GM23338 (cell line): ENCODE measurements around the gene PFDN4. TPM values are rescaled to one million over a fixed set of nuclear protein-coding genes. Genes with fewer than 3 reads are reported as not detected.
A peak's percentile ranks its signal among the peaks of the same experiment; 100 is the strongest.

Source experiments
- ATAC-seq: fragments of 200-7000 bp; cut with Tn5 transposase; 3 replicates; pipeline ENCODE4 v1.9.1; 2020
- DNase-seq: peaks from one replicate; pipeline ENCODE4 v3.0.0-alpha.2; 2015; ENCODE audit warnings: low spot score
- H2AFZ ChIP-seq: fragments of 200-600 bp; sonication (generic); 2 replicates; pipeline ENCODE4 v1.8.0; 2016; ENCODE audit warnings: antibody characterized with exemption, mild to moderate bottlenecking, moderate library complexity
- H3F3A ChIP-seq: fragments of 200-600 bp; sonication (generic); replicated peaks from 2 replicates; pipeline ENCODE4 v1.8.0; 2017; ENCODE audit warnings: antibody characterized with exemption, mixed run types, low read depth
- H3K27ac ChIP-seq: fragments of 200-600 bp; sonication (generic); 2 replicates; pipeline ENCODE4 v1.6.1; 2016; ENCODE audit warnings: low read depth
- H3K27me3 ChIP-seq: fragments of 200-600 bp; sonication (generic); 2 replicates; pipeline ENCODE4 v1.8.0; 2016; ENCODE audit warnings: mild to moderate bottlenecking, mixed run types, moderate library complexity; ENCODE audit not compliant: insufficient read depth
- H3K36me3 ChIP-seq: fragments of 200-600 bp; sonication (generic); 2 replicates; pipeline ENCODE4 v1.8.0; 2016; ENCODE audit warnings: mild to moderate bottlenecking; ENCODE audit not compliant: insufficient read depth
- H3K4me1 ChIP-seq: fragments of 200-600 bp; sonication (generic); 2 replicates; pipeline ENCODE4 v1.8.0; 2016; ENCODE audit warnings: mild to moderate bottlenecking, moderate library complexity; ENCODE audit not compliant: insufficient read depth
- H3K4me2 ChIP-seq: fragments of 200-600 bp; sonication (generic); 2 replicates; pipeline ENCODE4 v1.7.1; 2017; ENCODE audit warnings: mixed run types
- H3K4me3 ChIP-seq: fragments of 200-600 bp; sonication (generic); 2 replicates; pipeline ENCODE4 v1.6.1; 2016; ENCODE audit warnings: mixed run types
- H3K79me2 ChIP-seq: fragments of 200-600 bp; sonication (generic); replicated peaks from 2 replicates; pipeline ENCODE4 v1.8.0; 2017; ENCODE audit warnings: mild to moderate bottlenecking; ENCODE audit not compliant: insufficient read depth
- H3K9me2 ChIP-seq: fragments of 200-600 bp; sonication (generic); 2 replicates; pipeline ENCODE4 v1.8.0; 2017; ENCODE audit not compliant: insufficient read depth
- H4K20me1 ChIP-seq: fragments of 200-600 bp; sonication (generic); replicated peaks from 2 replicates; pipeline ENCODE4 v1.8.0; 2017; ENCODE audit warnings: mild to moderate bottlenecking; ENCODE audit not compliant: insufficient read depth
- H3K27ac Mint-ChIP-seq: 2 replicates; pipeline ENCODE4 v1.8.0; 2020; ENCODE audit warnings: inconsistent platforms, mild to moderate bottlenecking, moderate library complexity, mixed read lengths
- H3K27me3 Mint-ChIP-seq: 3 replicates; pipeline ENCODE4 v1.8.0; 2022; ENCODE audit warnings: low read depth, mild to moderate bottlenecking, moderate library complexity, mixed read lengths, inconsistent platforms; ENCODE audit not compliant: insufficient read depth, poor library complexity
- H3K36me3 Mint-ChIP-seq: 3 replicates; pipeline ENCODE4 v1.8.0; 2021; ENCODE audit warnings: low read depth, mild to moderate bottlenecking, inconsistent platforms, moderate library complexity, mixed read lengths
- H3K4me1 Mint-ChIP-seq: 3 replicates; pipeline ENCODE4 v1.8.0; 2020; ENCODE audit warnings: mild to moderate bottlenecking, inconsistent platforms, mixed read lengths
- H3K4me3 Mint-ChIP-seq: 3 replicates; pipeline ENCODE4 v1.8.0; 2021; ENCODE audit warnings: moderate library complexity, mild to moderate bottlenecking, inconsistent platforms, mixed read lengths
- H3K9me3 Mint-ChIP-seq: 3 replicates; pipeline ENCODE4 v1.8.0; 2020; ENCODE audit warnings: moderate library complexity, mild to moderate bottlenecking, inconsistent platforms, mixed read lengths
- CREB1 ChIP-seq: fragments of 250-450 bp; sonication (Bioruptor Pico); IDR thresholded peaks from 2 replicates; pipeline ENCODE4 v1.5.0; 2020; ENCODE audit warnings: low read depth, mild to moderate bottlenecking, moderate library complexity
- CTCF ChIP-seq, 2 experiments: fragments of 200-600 bp in 1 of 2; sonication (generic) in 1 of 2; conservative IDR thresholded peaks; 2 replicates each; pipeline versions ENCODE4 v1.5.1 to v1.6.1; 2016 to 2017; ENCODE audit warnings: antibody characterized with exemption in 2 of 2, low read depth in 2 of 2, mild to moderate bottlenecking in 2 of 2, moderate library complexity in 1 of 2
- ETS1 ChIP-seq: IDR thresholded peaks from 2 replicates; pipeline ENCODE4 v1.6.1; 2016; ENCODE audit warnings: antibody characterized with exemption
- EZH2 ChIP-seq: fragments of 200-600 bp; sonication (generic); IDR thresholded peaks from one replicate; pipeline ENCODE4 v1.8.0; 2017; ENCODE audit warnings: antibody characterized with exemption, mild to moderate bottlenecking, low read depth; ENCODE audit not compliant: unreplicated experiment
- EZH2phosphoT487 ChIP-seq: fragments of 200-600 bp; sonication (generic); IDR thresholded peaks from one replicate; pipeline ENCODE4 v1.8.1; 2018; ENCODE audit warnings: antibody characterized with exemption; ENCODE audit not compliant: unreplicated experiment
- JUNB ChIP-seq: IDR thresholded peaks from one replicate; pipeline ENCODE4 v1.6.1; 2016; ENCODE audit warnings: antibody characterized with exemption; ENCODE audit not compliant: unreplicated experiment
- NANOG ChIP-seq: IDR thresholded peaks from 2 replicates; pipeline ENCODE4 v1.6.1; 2016; ENCODE audit warnings: antibody characterized with exemption, borderline replicate concordance
- POLR2AphosphoS5 ChIP-seq: IDR thresholded peaks from 2 replicates; pipeline ENCODE4 v1.6.1; 2016; ENCODE audit warnings: antibody characterized with exemption, low read depth
- REST ChIP-seq: IDR thresholded peaks from one replicate; pipeline ENCODE4 v1.6.1; 2018; ENCODE audit warnings: antibody characterized with exemption; ENCODE audit not compliant: unreplicated experiment
- STAT1 ChIP-seq: IDR thresholded peaks from one replicate; pipeline ENCODE4 v1.6.1; 2016; ENCODE audit warnings: antibody characterized with exemption; ENCODE audit not compliant: unreplicated experiment
- ZNF114 ChIP-seq: fragments of 250-450 bp; sonication (Bioruptor Pico); IDR thresholded peaks from 2 replicates; pipeline ENCODE4 v1.5.0; 2020; ENCODE audit warnings: mild to moderate bottlenecking, moderate library complexity
- ZNF331 ChIP-seq: fragments of 250-450 bp; sonication (Bioruptor Pico); IDR thresholded peaks from 2 replicates; pipeline ENCODE4 v1.5.0; 2020; ENCODE audit warnings: low read depth, mild to moderate bottlenecking, moderate library complexity
- ZNF462 ChIP-seq: fragments of 250-450 bp; sonication (Bioruptor Pico); IDR thresholded peaks from 2 replicates; pipeline ENCODE4 v1.5.0; 2020; ENCODE audit warnings: mild to moderate bottlenecking, moderate library complexity
- polyA plus RNA-seq: library from polyadenylated mRNA; unstranded; fragments of >200 nt; fragmentation: Nextera tagmentation; extraction: Ambion mirVana; gene quantifications from 2 replicates; pipeline ENCODE4 v1.2.1, GENCODE V29; 2016
- total RNA-seq: library from RNA; depleted of rRNA; stranded (reverse); fragments of >200 nt; shearing (Covaris generic); gene quantifications from 2 replicates; pipeline ENCODE4 v1.2.3, GENCODE V29; 2014

Gene PFDN4
- total and polyA plus RNA-seq, 2 experiments from 2014 or later, result 105 to 477 TPM

GRCh38 chr20:54221996-54222890, 14.4 kb downstream of the PFDN4 start:
- TF ChIP-seq ZNF462 (CRISPR knock-in tag) (no peak), POLR2AphosphoS5 (no peak), REST (no peak), ZNF114 (no peak), EZH2phosphoT487 (no peak), STAT1 (no peak), NANOG (no peak), CREB1 (CRISPR knock-in tag) (no peak), ZNF331 (CRISPR knock-in tag) (no peak), ETS1 (no peak), CTCF (conservative IDR thresholded peaks at IDR 0.05; ENCODE audit: low read depth in 2 of 2) (no peak), EZH2 (no peak), JUNB (no peak)
- Histone ChIP-seq H3K79me2 (peaks cover 6% of the 10 kb centered on the region; the same call in 1 of the 2 replicates), H3K27me3 (no peaks in the 10 kb centered on the region), H3K9me2 (no peaks in the 10 kb centered on the region), H4K20me1 (peaks cover 4% of the 10 kb centered on the region; the same call in 1 of the 2 replicates), H3K4me1 (peaks cover 26% of the 10 kb centered on the region), H3F3A (no peaks in the 10 kb centered on the region), H3K27ac (no peak overlapping the region), H3K4me2 (no peak overlapping the region; the same call in 1 of the 2 replicates), H2AFZ (no peak overlapping the region), H3K4me3 (no peak overlapping the region), H3K36me3 (peaks cover 7% of the 10 kb centered on the region; the same call in 1 of the 2 replicates)
- Mint-ChIP-seq H3K36me3 (peaks cover 12% of the 10 kb centered on the region), H3K27me3 (peaks cover 5% of the 10 kb centered on the region), H3K4me3 (no peak overlapping the region), H3K4me1 (peaks cover 48% of the 10 kb centered on the region), H3K27ac (peak overlapping the region; percentile 66), H3K9me3 (no peaks in the 10 kb centered on the region)
- peak; percentile 34 for ATAC-seq
- no peak for DNase-seq
